Hepatocyte (in vitro differentiated cells): ENCODE data around the gene TMEM239. TPM values are rescaled to one million over a fixed set of nuclear protein-coding genes. Genes with fewer than 3 reads are reported as not detected.

Source experiments
- DNase-seq: peaks from one replicate; pipeline ENCODE4 v3.0.0-alpha.2; 2016; ENCODE audit warnings: low spot score
- H2AFZ ChIP-seq: fragments of 200-600 bp; sonication (generic); 2 replicates; pipeline ENCODE4 v1.6.0; 2016; ENCODE audit warnings: antibody characterized with exemption, mild to moderate bottlenecking
- H3K27ac ChIP-seq: fragments of 200-600 bp; sonication (generic); 2 replicates; pipeline ENCODE4 v1.5.1; 2016; ENCODE audit warnings: mild to moderate bottlenecking
- H3K27me3 ChIP-seq: fragments of 200-600 bp; sonication (generic); 2 replicates; pipeline ENCODE4 v1.6.1; 2016
- H3K36me3 ChIP-seq: fragments of 200-600 bp; sonication (generic); replicated peaks from 2 replicates; pipeline ENCODE4 v1.5.1; 2016; ENCODE audit warnings: low read depth; ENCODE audit not compliant: insufficient read depth
- H3K4me1 ChIP-seq: fragments of 200-600 bp; sonication (generic); 2 replicates; pipeline ENCODE4 v1.5.1; 2016; ENCODE audit warnings: mild to moderate bottlenecking, moderate library complexity; ENCODE audit not compliant: insufficient read depth
- H3K4me2 ChIP-seq: fragments of 200-600 bp; sonication (generic); 2 replicates; pipeline ENCODE4 v1.6.0; 2016
- H3K4me3 ChIP-seq: fragments of 200-600 bp; sonication (generic); 2 replicates; pipeline ENCODE4 v1.5.1; 2016; ENCODE audit warnings: mild to moderate bottlenecking
- H3K79me2 ChIP-seq: fragments of 200-600 bp; sonication (generic); 2 replicates; pipeline ENCODE4 v1.6.0; 2017; ENCODE audit warnings: mild to moderate bottlenecking
- H3K9me2 ChIP-seq: fragments of 200-600 bp; sonication (generic); replicated peaks from 2 replicates; pipeline ENCODE4 v1.6.0; 2017; ENCODE audit warnings: mild to moderate bottlenecking; ENCODE audit not compliant: insufficient read depth
- H3K9me3 ChIP-seq: fragments of 200-600 bp; sonication (generic); 2 replicates; pipeline ENCODE4 v1.5.1; 2016; ENCODE audit warnings: low read depth, mild to moderate bottlenecking
- H4K20me1 ChIP-seq: fragments of 200-600 bp; sonication (generic); 2 replicates; pipeline ENCODE4 v1.6.0; 2016; ENCODE audit warnings: mild to moderate bottlenecking; ENCODE audit not compliant: insufficient read depth, poor library complexity, severe bottlenecking
- EZH2 ChIP-seq: fragments of 200-600 bp; sonication (generic); IDR thresholded peaks from 2 replicates; pipeline ENCODE4 v1.6.1; 2016; ENCODE audit warnings: antibody characterized with exemption, mild to moderate bottlenecking, borderline replicate concordance
- EZH2phosphoT487 ChIP-seq: fragments of 200-600 bp; sonication (generic); IDR thresholded peaks from one replicate; pipeline ENCODE4 v1.6.1; 2018; ENCODE audit warnings: antibody characterized with exemption, mild to moderate bottlenecking, low read depth, moderate library complexity; ENCODE audit not compliant: unreplicated experiment, severe bottlenecking
- WGBS: methylation state at CpG from one replicate; pipeline ENCODE4 v1.1.6; 2016; ENCODE audit warnings: low lambda C conversion rate; ENCODE audit errors: missing lambda C conversion rate; 5-methylcytosine and 5-hydroxymethylcytosine counted together
- polyA plus RNA-seq: library from polyadenylated mRNA; unstranded; fragments of >200 nt; fragmentation: Nextera tagmentation; extraction: Ambion mirVana; gene quantifications from 2 replicates; pipeline ENCODE4 v1.2.1, GENCODE V29; 2016
- total RNA-seq: library from RNA; depleted of rRNA; stranded (reverse); fragments of >200 nt; gene quantifications from 2 replicates; pipeline ENCODE4 v1.2.3, GENCODE V29; 2014
- TF ChIP-seq, protein P1 (sequence below): fragments of 200-600 bp; sonication (generic); IDR thresholded peaks from 2 replicates; pipeline ENCODE4 v1.5.1; 2016; ENCODE audit warnings: antibody characterized with exemption, mild to moderate bottlenecking; ENCODE audit not compliant: poor library complexity

The TMEM239 gene
- total and polyA plus RNA-seq, 2 experiments from 2014 or later, result not detected

DNA sequence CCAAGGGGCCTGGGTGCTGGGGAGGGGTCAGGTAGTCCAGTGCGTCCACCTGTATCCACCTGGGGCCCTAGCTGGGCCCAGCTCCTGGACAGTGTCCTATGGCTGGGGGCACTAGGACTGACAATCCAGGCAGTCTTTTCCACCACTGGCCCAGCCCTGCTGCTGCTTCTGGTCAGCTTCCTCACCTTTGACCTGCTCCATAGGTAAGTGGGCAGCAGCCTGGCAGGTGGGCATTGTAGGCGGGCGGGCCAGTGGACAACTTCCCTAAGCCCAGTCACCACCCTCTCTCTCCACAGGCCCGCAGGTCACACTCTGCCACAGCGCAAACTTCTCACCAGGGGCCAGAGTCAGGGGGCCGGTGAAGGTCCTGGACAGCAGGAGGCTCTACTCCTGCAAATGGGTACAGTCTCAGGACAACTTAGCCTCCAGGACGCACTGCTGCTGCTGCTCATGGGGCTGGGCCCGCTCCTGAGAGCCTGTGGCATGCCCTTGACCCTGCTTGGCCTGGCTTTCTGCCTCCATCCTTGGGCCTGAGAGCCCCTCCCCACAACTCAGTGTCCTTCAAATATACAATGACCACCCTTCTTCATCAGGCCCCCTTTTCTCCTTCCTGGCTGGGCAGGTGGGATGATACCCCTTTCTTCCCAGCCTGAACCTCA is 793 bp upstream of the TMEM239 start:
- H3K9me2 ChIP-seq, result no peaks in the 10 kb centered on the region
- H3K4me1 ChIP-seq, result peaks cover 12% of the 10 kb centered on the region
- no peak overlapping the region for H2AFZ ChIP-seq

DNA sequence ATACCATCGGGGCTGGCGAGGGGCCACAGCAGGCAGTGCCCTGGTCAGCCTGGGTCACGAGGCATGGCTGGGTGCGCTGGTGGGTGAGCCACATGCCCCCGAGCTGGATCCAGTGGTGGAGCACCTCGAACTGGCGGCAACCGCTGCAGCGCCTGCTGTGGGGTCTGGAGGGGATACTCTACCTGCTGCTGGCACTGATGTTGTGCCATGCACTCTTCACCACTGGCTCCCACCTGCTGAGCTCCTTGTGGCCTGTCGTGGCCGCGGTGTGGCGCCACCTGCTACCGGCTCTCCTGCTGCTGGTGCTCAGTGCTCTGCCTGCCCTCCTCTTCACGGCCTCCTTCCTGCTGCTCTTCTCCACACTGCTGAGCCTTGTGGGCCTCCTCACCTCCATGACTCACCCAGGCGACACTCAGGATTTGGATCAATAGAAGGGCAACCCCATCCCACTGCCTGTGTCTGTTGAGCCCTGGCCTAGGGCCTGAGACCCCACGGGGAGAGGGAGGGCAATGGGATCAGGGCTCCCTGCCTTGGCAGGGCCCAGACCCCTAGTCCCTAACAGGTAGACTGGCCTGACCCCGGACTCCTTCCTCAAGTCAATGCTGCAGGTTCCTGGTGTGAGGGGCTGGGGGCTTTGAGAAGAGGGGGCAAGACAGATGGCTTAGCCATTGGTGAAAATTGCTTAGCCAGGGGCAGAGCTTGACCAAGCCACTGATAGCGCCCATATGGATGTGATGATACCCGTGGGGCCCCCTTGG is 598 bp downstream of the TMEM239 start:
- no peaks in the 10 kb centered on the region for H4K20me1 ChIP-seq
- no peaks in the 10 kb centered on the region for H3K36me3 ChIP-seq
- H3K4me3 ChIP-seq, result no peak overlapping the region
- H3K27ac ChIP-seq, result no peak overlapping the region
- no peaks in the 10 kb centered on the region for H3K9me3 ChIP-seq
- TF ChIP-seq EZH2 (no peak), EZH2phosphoT487 (no peak)
- TF ChIP-seq, protein P1, sequence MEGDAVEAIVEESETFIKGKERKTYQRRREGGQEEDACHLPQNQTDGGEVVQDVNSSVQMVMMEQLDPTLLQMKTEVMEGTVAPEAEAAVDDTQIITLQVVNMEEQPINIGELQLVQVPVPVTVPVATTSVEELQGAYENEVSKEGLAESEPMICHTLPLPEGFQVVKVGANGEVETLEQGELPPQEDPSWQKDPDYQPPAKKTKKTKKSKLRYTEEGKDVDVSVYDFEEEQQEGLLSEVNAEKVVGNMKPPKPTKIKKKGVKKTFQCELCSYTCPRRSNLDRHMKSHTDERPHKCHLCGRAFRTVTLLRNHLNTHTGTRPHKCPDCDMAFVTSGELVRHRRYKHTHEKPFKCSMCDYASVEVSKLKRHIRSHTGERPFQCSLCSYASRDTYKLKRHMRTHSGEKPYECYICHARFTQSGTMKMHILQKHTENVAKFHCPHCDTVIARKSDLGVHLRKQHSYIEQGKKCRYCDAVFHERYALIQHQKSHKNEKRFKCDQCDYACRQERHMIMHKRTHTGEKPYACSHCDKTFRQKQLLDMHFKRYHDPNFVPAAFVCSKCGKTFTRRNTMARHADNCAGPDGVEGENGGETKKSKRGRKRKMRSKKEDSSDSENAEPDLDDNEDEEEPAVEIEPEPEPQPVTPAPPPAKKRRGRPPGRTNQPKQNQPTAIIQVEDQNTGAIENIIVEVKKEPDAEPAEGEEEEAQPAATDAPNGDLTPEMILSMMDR, result no peak
- H3K4me2 ChIP-seq, result no peak overlapping the region
- H3K9me2 ChIP-seq, result no peaks in the 10 kb centered on the region
- no peak for DNase-seq
- WGBS, result 84% methylated on average over 18 of the region's 20 CpGs
- no peak overlapping the region for H2AFZ ChIP-seq
- H3K79me2 ChIP-seq, result no peaks in the 10 kb centered on the region
- peaks cover 8% of the 10 kb centered on the region for H3K27me3 ChIP-seq
- H3K4me1 ChIP-seq, result peaks cover 26% of the 10 kb centered on the region

More for the DNA sequence above, 793 bp upstream of the TMEM239 start:
- 86% methylated on average over 8 of the region's 8 CpGs for WGBS
- TF ChIP-seq, protein P1, result no peak
- TF ChIP-seq EZH2, result no peak
- no peak for TF ChIP-seq EZH2phosphoT487
- Histone ChIP-seq H3K79me2 (no peaks in the 10 kb centered on the region), H4K20me1 (no peaks in the 10 kb centered on the region), H3K36me3 (no peaks in the 10 kb centered on the region), H3K9me3 (no peaks in the 10 kb centered on the region), H3K27ac (peak overlapping the region; percentile 46), H3K27me3 (peaks cover 4% of the 10 kb centered on the region), H3K4me3 (no peak overlapping the region), H3K4me2 (no peak overlapping the region)
- DNase-seq, result no peak

DNA sequence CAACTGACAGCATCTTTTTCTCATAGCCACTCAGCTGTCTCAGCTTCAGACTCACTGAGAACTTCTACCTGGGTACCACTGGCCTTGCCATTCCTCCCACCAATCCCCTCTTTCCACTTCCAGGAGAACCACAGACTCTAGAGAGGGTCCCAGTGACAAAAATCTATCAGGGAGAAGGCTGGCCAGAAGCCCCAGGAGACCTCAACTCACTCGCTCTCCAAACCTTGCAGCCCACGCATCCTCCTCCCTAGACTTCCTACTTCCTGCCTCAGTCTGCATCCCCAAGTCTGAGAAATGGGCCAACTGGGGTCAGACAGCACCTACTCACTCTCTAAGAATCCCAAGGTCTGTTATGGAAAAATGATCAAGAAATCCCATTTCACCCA is 1.2 kb downstream of the TMEM239 start:
- Histone ChIP-seq H2AFZ (no peak overlapping the region), H3K9me2 (no peaks in the 10 kb centered on the region), H4K20me1 (no peaks in the 10 kb centered on the region), H3K79me2 (no peaks in the 10 kb centered on the region), H3K27me3 (peaks cover 8% of the 10 kb centered on the region), H3K4me2 (no peak overlapping the region), H3K9me3 (no peaks in the 10 kb centered on the region), H3K4me3 (no peak overlapping the region), H3K27ac (no peak overlapping the region), H3K4me1 (peaks cover 27% of the 10 kb centered on the region), H3K36me3 (no peaks in the 10 kb centered on the region)
- no peak for DNase-seq
- WGBS, result 97% methylated on average over 2 of the region's 2 CpGs
- TF ChIP-seq EZH2phosphoT487 (no peak), EZH2 (no peak)
- TF ChIP-seq, protein P1, result no peak
